Esophagus (tissue), 2 donors: Measurements from ENCODE around the gene TFF2. TPM values are rescaled to one million over a fixed set of nuclear protein-coding genes. Genes with fewer than 3 reads are reported as not detected.

Experiments used
- H3K27ac ChIP-seq, 2 donors: one replicate each; pipeline ENCODE4 v1.5.1; 2013; ENCODE audit warnings: low read depth in 2 of 2, mild to moderate bottlenecking in 2 of 2, inconsistent platforms in 1 of 2, low read length in 1 of 2, moderate library complexity in 1 of 2
- H3K27me3 ChIP-seq, 2 donors: one replicate each; pipeline ENCODE4 v1.6.1; 2013; ENCODE audit warnings: low read length in 2 of 2, control low read depth in 1 of 2, mild to moderate bottlenecking in 1 of 2; ENCODE audit not compliant: insufficient read depth in 2 of 2, control insufficient read depth in 1 of 2
- H3K36me3 ChIP-seq, 2 donors: one replicate each; pipeline ENCODE4 v1.6.1; 2013; ENCODE audit warnings: low read length in 1 of 2; ENCODE audit not compliant: control insufficient read depth in 2 of 2, insufficient read depth in 2 of 2
- H3K4me1 ChIP-seq, 2 donors: one replicate each; pipeline ENCODE4 v1.6.1; 2013; ENCODE audit warnings: low read length in 1 of 2; ENCODE audit not compliant: control insufficient read depth in 2 of 2, insufficient read depth in 2 of 2
- H3K4me3 ChIP-seq, 2 donors: one replicate each; pipeline ENCODE4 v1.5.1; 2013; ENCODE audit warnings: low read length in 2 of 2, mild to moderate bottlenecking in 2 of 2, low read depth in 1 of 2, moderate library complexity in 1 of 2
- H3K9me3 ChIP-seq, 2 donors: one replicate each; pipeline ENCODE4 v1.6.1; 2013; ENCODE audit warnings: mild to moderate bottlenecking in 2 of 2, low read depth in 1 of 2, low read length in 1 of 2, moderate library complexity in 1 of 2; ENCODE audit not compliant: control insufficient read depth in 2 of 2, insufficient read depth in 1 of 2
- WGBS, 2 donors: extraction: QIAGEN DNeasy Blood & Tissue Kit; methylation state at CpG; one replicate each; pipeline ENCODE4 v1.1.7; 2013; 5-methylcytosine and 5-hydroxymethylcytosine counted together
- polyA plus RNA-seq, 2 donors: library from polyadenylated mRNA; stranded (reverse); fragments of 200-250 nt; gene quantifications; one replicate each; pipeline ENCODE4 v1.2.3, GENCODE V29; 2013
- donor health status: healthy with polysubstance abuse.
- donor health status: Bipolar disorder and iron deficiency.

Gene TFF2
- polyA plus RNA-seq, 2 donors = 0.13 to 2.3 TPM

- Histone ChIP-seq H3K4me3 (no peak overlapping the region), H3K36me3 (no peaks in the 10 kb centered on the region), H3K27ac (no peak overlapping the region), H3K27me3 (no peaks in the 10 kb centered on the region), H3K4me1 (peaks cover 0 to 2% of the 10 kb centered on the region in 2 donors), H3K9me3 (peaks cover 0 to 2% of the 10 kb centered on the region in 2 donors)
- 73 to 74% methylated on average over 17 of the region's 17 CpGs for WGBS, 2 donors
Observed at GRCh38 chr21:42392731-42393442, 42.1 kb upstream of the TFF2 start.

- H3K27ac ChIP-seq = no peak overlapping the region
- peaks cover 0 to 2% of the 10 kb centered on the region in 2 donors for H3K9me3 ChIP-seq
- peaks cover 0 to 2% of the 10 kb centered on the region in 2 donors for H3K4me1 ChIP-seq
- WGBS, 2 donors = 86 to 90% methylated on average over 5 of the region's 5 CpGs
- no peak overlapping the region for H3K4me3 ChIP-seq
- no peaks in the 10 kb centered on the region for H3K27me3 ChIP-seq
- H3K36me3 ChIP-seq = no peaks in the 10 kb centered on the region
Observed at GRCh38 chr21:42391297-42391696, 40.5 kb upstream of the TFF2 start.

GRCh38 chr21:42390696-42391095 lies 39.9 kb upstream of the TFF2 start:
- WGBS, 2 donors = 67 to 69% methylated on average over 2 of the region's 2 CpGs
- Histone ChIP-seq H3K4me3 (no peak overlapping the region), H3K36me3 (no peaks in the 10 kb centered on the region), H3K27ac (no peak overlapping the region), H3K27me3 (no peaks in the 10 kb centered on the region), H3K9me3 (peaks cover 0 to 2% of the 10 kb centered on the region in 2 donors), H3K4me1 (peaks cover 0 to 2% of the 10 kb centered on the region in 2 donors)

GRCh38 chr21:42390193-42390592 lies 39.4 kb upstream of the TFF2 start:
- Histone ChIP-seq H3K4me1 (peaks cover 0 to 2% of the 10 kb centered on the region in 2 donors), H3K36me3 (no peaks in the 10 kb centered on the region), H3K4me3 (no peak overlapping the region), H3K27me3 (no peaks in the 10 kb centered on the region), H3K27ac (no peak overlapping the region), H3K9me3 (peaks cover 0 to 2% of the 10 kb centered on the region in 2 donors)
- WGBS, 2 donors = 65 to 73% methylated on average over 5 of the region's 5 CpGs

- H3K27ac ChIP-seq = no peak overlapping the region
- peaks cover 0 to 2% of the 10 kb centered on the region in 2 donors for H3K4me1 ChIP-seq
- no peaks in the 10 kb centered on the region for H3K27me3 ChIP-seq
- no peak overlapping the region for H3K4me3 ChIP-seq
- no peaks in the 10 kb centered on the region for H3K36me3 ChIP-seq
- peaks cover 0 to 2% of the 10 kb centered on the region in 2 donors for H3K9me3 ChIP-seq
- 66 to 73% methylated on average over 6 of the region's 6 CpGs for WGBS, 2 donors
Observed at GRCh38 chr21:42389449-42389835, 38.6 kb upstream of the TFF2 start.

GRCh38 chr21:42388740-42389448 lies 38.1 kb upstream of the TFF2 start:
- H3K4me3 ChIP-seq = no peak overlapping the region
- H3K4me1 ChIP-seq = peaks cover 0 to 2% of the 10 kb centered on the region in 2 donors
- H3K27ac ChIP-seq = no peak overlapping the region
- 56 to 74% methylated on average over 20 of the region's 20 CpGs for WGBS, 2 donors
- H3K27me3 ChIP-seq = no peaks in the 10 kb centered on the region
- H3K9me3 ChIP-seq = peaks cover 0 to 2% of the 10 kb centered on the region in 2 donors
- no peaks in the 10 kb centered on the region for H3K36me3 ChIP-seq

GRCh38 chr21:42387843-42388340 lies 37.1 kb upstream of the TFF2 start:
- 91 to 94% methylated on average over 6 of the region's 6 CpGs for WGBS, 2 donors
- Histone ChIP-seq H3K4me1 (peaks cover 0 to 2% of the 10 kb centered on the region in 2 donors), H3K27ac (no peak overlapping the region), H3K4me3 (no peak overlapping the region), H3K36me3 (no peaks in the 10 kb centered on the region), H3K27me3 (no peaks in the 10 kb centered on the region), H3K9me3 (peaks cover 0 to 6% of the 10 kb centered on the region in 2 donors)

GRCh38 chr21:42387164-42387563 lies 36.4 kb upstream of the TFF2 start:
- Histone ChIP-seq H3K9me3 (peaks cover 0 to 8% of the 10 kb centered on the region in 2 donors), H3K36me3 (no peaks in the 10 kb centered on the region), H3K27ac (no peak overlapping the region), H3K27me3 (no peaks in the 10 kb centered on the region), H3K4me1 (peaks cover 0 to under 1% of the 10 kb centered on the region in 2 donors), H3K4me3 (no peak overlapping the region)
- 61 to 62% methylated on average over 3 of the region's 3 CpGs for WGBS, 2 donors

GRCh38 chr21:42386034-42386591 lies 35.3 kb upstream of the TFF2 start:
- H3K4me1 ChIP-seq = no peaks in the 10 kb centered on the region
- H3K4me3 ChIP-seq = no peak overlapping the region
- WGBS, 2 donors = 73 to 94% methylated on average over 11 of the region's 11 CpGs
- peaks cover 0 to 10% of the 10 kb centered on the region in 2 donors for H3K9me3 ChIP-seq
- H3K36me3 ChIP-seq = no peaks in the 10 kb centered on the region
- H3K27me3 ChIP-seq = no peaks in the 10 kb centered on the region
- H3K27ac ChIP-seq = no peak overlapping the region
